Dermis microvascular lymphatic vessel endothelial cell (primary cell): Measurements from ENCODE around the gene TPPP2. TPM values are rescaled to one million over a fixed set of nuclear protein-coding genes. Genes with fewer than 3 reads are reported as not detected.

Source experiments
- DNase-seq, 2 donors: peaks; one replicate each; pipeline versions ENCODE4 v3.0.0 to v3.0.0-alpha.2; 2010; ENCODE audit warnings: low read depth in 2 of 2
- total RNA-seq: library from RNA; depleted of rRNA; stranded (reverse); fragments of >200 nt; gene quantifications from 2 replicates; pipeline ENCODE4 v1.2.1, GENCODE V29; 2014

Gene TPPP2
- total RNA-seq, 1 donor from 2014 or later: not detected

GRCh38 chr14:21016413-21017190 lies 13.4 kb upstream of the TPPP2 start:
- DNase-seq: no peak

- DNase-seq: no peak
These were observed 12.3 kb upstream of the TPPP2 start for GRCh38 chr14:21017528-21018245.

- no peak for DNase-seq
These were observed 11.7 kb upstream of the TPPP2 start for GRCh38 chr14:21018286-21018685.

- no peak for DNase-seq
These were observed 11.2 kb upstream of the TPPP2 start for GRCh38 chr14:21018781-21019180.

- no peak for DNase-seq
These were observed 10.7 kb upstream of the TPPP2 start for GRCh38 chr14:21019366-21019765.

- DNase-seq: no peak
These were observed 9.0 kb upstream of the TPPP2 start for GRCh38 chr14:21020977-21021545.

GRCh38 chr14:21022686-21023085 lies 7.3 kb upstream of the TPPP2 start:
- DNase-seq: no peak

GRCh38 chr14:21023174-21023573 lies 6.8 kb upstream of the TPPP2 start:
- no peak for DNase-seq

GRCh38 chr14:21023817-21024584 lies 6.0 kb upstream of the TPPP2 start:
- DNase-seq: no peak

- peak in 1 of 2 donors; percentile 14 for DNase-seq
These were observed 5.2 kb upstream of the TPPP2 start, which contains the start of gene NDRG2 for GRCh38 chr14:21024585-21025370. Gene NDRG2 (minus strand): TSS chr14:21025061. CDS start chr14:21023315, 1,746 bp downstream.

- no peak for DNase-seq
These were observed 4.4 kb upstream of the TPPP2 start for GRCh38 chr14:21025371-21026273.

- DNase-seq: no peak
These were observed 3.6 kb upstream of the TPPP2 start for GRCh38 chr14:21026274-21026987.

GRCh38 chr14:21026988-21027315 lies 3.1 kb upstream of the TPPP2 start:
- DNase-seq: no peak

GRCh38 chr14:21030531-21030930 lies 514 bp downstream of the TPPP2 start:
- no peak for DNase-seq

- DNase-seq: no peak
These were observed 2.5 kb downstream of the TPPP2 start for GRCh38 chr14:21032326-21033132.

- no peak for DNase-seq
These were observed 3.2 kb downstream of the TPPP2 start for GRCh38 chr14:21033133-21033698.

- DNase-seq: no peak
These were observed 4.7 kb downstream of the TPPP2 start, which contains the start of gene RNASE13 for GRCh38 chr14:21034707-21035106. Gene RNASE13 (minus strand): TSS chr14:21034807. CDS start chr14:21034288, 519 bp downstream.

- DNase-seq: no peak
These were observed 6.7 kb downstream of the TPPP2 start for GRCh38 chr14:21036751-21037150.
